Prostate gland (tissue), 2 donors: Measurements from ENCODE around the gene FAM32A. TPM values are rescaled to one million over a fixed set of nuclear protein-coding genes. Genes with fewer than 3 reads are reported as not detected.

Experiments used
- DNase-seq: peaks from one replicate; pipeline ENCODE4 v3.0.0-alpha.2; 2019; ENCODE audit warnings: low spot score
- H3K27ac ChIP-seq, 2 donors: fragments of 200-600 bp; sonication (generic); 2 replicates each; pipeline ENCODE4 v1.5.1; 2017 to 2019
- H3K27me3 ChIP-seq: fragments of 200-600 bp; sonication (generic); replicated peaks from 2 replicates; pipeline ENCODE4 v1.5.1; 2019; ENCODE audit not compliant: insufficient read depth
- H3K36me3 ChIP-seq, 2 donors: fragments of 200-600 bp; sonication (generic); 1 replicate in 1 of 2; 2 replicates in 1 of 2; pipeline versions ENCODE4 v1.5.1 to v1.8.1; 2017 to 2019
- H3K4me1 ChIP-seq: fragments of 200-600 bp; sonication (generic); replicated peaks from 2 replicates; pipeline ENCODE4 v1.5.1; 2019
- H3K4me3 ChIP-seq, 2 donors: fragments of 200-600 bp; sonication (generic); 2 replicates each; pipeline ENCODE4 v1.5.1; 2017 to 2019
- H3K9me3 ChIP-seq: fragments of 200-600 bp; sonication (generic); 2 replicates; pipeline ENCODE4 v1.5.1; 2017
- POLR2A ChIP-seq: fragments of 450-650 bp; IDR thresholded peaks from one replicate; pipeline ENCODE4 v1.6.1; 2016; ENCODE audit warnings: antibody characterized with exemption, mild to moderate bottlenecking
- POLR2AphosphoS5 ChIP-seq: sonication (generic); formaldehyde crosslinking; IDR thresholded peaks from one replicate; pipeline ENCODE4 v1.6.1; 2017; ENCODE audit warnings: antibody characterized with exemption
- WGBS: methylation state at CpG from one replicate; pipeline ENCODE4 v1.1.5; 2018; 5-methylcytosine and 5-hydroxymethylcytosine counted together
- intact Hi-C: fragments of 100-400 bp; cut with DNase I; formaldehyde crosslinking; loops from one replicate; pipeline ENCODE4 v1.14.2; 2022
- total RNA-seq, 2 donors: library from RNA; depleted of rRNA; stranded (reverse); fragments of >200 nt; gene quantifications; one replicate each; pipeline ENCODE4 v1.1.0, GENCODE V29; 2016
- TF ChIP-seq, protein P1 (sequence below), 4 experiments: fragments of 200-600 bp in 2 of 4; fragments of 450-650 bp in 2 of 4; sonication (generic) in 2 of 4; IDR thresholded peaks; 1 replicate in 3 of 4; 2 replicates in 1 of 4; pipeline ENCODE4 v1.5.1; 2016 to 2019; ENCODE audit warnings: antibody characterized with exemption in 4 of 4, mild to moderate bottlenecking in 2 of 4, moderate library complexity in 2 of 4

Gene FAM32A
- total RNA-seq, 2 donors from 2014 or later: 98.1 to 103 TPM

DNA sequence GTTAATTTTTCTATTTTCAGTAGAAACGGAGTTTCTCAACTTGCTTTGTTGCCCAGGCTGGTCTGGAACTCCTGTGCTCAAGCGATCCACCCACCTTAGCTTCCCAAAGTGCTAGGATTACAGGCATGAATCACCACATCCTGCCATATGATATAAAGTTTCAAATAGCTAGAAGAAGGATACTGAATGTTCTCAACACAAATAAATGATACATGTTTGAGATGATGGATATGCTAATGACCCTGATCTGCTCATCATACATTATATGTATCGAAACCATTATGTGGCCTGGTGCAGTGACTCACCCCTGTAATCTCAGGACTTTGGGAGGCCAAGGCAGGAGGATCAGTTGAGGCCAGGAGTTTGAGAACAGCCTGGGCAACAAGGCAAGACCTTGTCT is 23.4 kb upstream of the FAM32A start:
- intact Hi-C loops: no loop called here
- DNase-seq: no peak
- no peak for TF ChIP-seq POLR2AphosphoS5
- no peak for TF ChIP-seq POLR2A
- TF ChIP-seq, protein P1, sequence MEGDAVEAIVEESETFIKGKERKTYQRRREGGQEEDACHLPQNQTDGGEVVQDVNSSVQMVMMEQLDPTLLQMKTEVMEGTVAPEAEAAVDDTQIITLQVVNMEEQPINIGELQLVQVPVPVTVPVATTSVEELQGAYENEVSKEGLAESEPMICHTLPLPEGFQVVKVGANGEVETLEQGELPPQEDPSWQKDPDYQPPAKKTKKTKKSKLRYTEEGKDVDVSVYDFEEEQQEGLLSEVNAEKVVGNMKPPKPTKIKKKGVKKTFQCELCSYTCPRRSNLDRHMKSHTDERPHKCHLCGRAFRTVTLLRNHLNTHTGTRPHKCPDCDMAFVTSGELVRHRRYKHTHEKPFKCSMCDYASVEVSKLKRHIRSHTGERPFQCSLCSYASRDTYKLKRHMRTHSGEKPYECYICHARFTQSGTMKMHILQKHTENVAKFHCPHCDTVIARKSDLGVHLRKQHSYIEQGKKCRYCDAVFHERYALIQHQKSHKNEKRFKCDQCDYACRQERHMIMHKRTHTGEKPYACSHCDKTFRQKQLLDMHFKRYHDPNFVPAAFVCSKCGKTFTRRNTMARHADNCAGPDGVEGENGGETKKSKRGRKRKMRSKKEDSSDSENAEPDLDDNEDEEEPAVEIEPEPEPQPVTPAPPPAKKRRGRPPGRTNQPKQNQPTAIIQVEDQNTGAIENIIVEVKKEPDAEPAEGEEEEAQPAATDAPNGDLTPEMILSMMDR (IDR thresholded peaks at IDR 0.05): no peak
- Histone ChIP-seq H3K36me3 (no peaks in the 10 kb centered on the region), H3K27ac (no peak overlapping the region), H3K9me3 (no peaks in the 10 kb centered on the region), H3K27me3 (no peaks in the 10 kb centered on the region), H3K4me1 (no peaks in the 10 kb centered on the region), H3K4me3 (no peak overlapping the region)
- 68% methylated on average over 3 of the region's 3 CpGs for WGBS

DNA sequence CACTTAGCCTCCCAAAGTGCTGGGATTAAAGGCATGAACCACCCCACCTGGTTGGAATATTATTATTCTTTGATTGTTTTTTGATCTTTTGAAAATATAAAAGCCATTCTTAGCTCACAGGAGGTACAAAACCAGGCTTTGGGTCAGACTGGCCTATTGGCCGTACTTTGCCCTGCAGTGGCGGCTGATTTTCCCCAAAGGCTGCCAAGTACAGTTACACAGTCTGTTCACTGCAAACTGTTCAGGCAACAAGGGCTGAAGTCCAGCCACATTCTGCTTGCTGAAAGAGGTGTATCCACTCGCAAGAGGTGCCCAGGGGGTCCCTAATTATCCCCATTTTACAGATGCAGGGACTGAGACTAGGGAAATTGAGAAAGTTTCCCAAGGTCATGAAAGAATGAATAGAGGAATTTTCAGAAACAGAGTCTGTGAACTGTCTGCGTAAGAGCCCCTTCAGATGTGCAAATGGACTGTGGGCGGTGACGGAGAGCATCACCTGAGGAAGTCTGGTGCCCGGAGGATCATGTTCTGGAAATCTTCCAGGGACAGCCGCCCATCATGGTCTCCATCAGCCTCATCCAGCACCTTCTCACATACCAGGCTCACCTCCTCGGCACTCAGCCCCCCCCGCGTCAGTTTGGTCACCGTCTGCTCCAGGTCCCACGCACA is 20.9 kb upstream of the FAM32A start:
- Histone ChIP-seq H3K9me3 (no peaks in the 10 kb centered on the region), H3K4me3 (no peak overlapping the region), H3K27ac (no peak overlapping the region), H3K27me3 (no peaks in the 10 kb centered on the region), H3K4me1 (no peaks in the 10 kb centered on the region), H3K36me3 (no peaks in the 10 kb centered on the region)
- intact Hi-C loops: no loop called here
- 81% methylated on average over 13 of the region's 13 CpGs for WGBS
- TF ChIP-seq POLR2A (no peak), POLR2AphosphoS5 (no peak)
- TF ChIP-seq, protein P1 (IDR thresholded peaks at IDR 0.05): no peak
- no peak for DNase-seq

DNA sequence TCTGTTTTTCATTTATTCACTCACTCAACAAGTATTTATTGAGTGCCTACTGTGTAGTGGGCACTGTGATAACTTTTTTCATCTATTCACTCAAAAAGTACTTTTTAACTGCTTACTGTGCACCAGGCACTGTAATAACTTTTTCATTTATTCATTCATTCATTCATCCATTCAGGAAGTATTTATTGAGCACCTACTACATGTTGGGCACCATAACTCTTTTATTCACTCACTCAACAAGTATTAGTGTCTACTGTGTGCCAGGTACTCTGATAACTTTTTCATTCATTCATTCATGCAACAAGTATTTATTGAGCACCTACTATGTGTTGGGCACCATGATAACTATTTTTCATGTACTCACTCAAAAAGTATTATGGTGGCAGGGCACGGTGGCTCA is 18.8 kb upstream of the FAM32A start:
- intact Hi-C loops: no loop called here
- no peak for DNase-seq
- no peaks in the 10 kb centered on the region for H3K9me3 ChIP-seq
- WGBS: 100% methylated on average over 1 of the region's 1 CpG
- no peak overlapping the region for H3K4me3 ChIP-seq
- no peak overlapping the region for H3K27ac ChIP-seq
- no peaks in the 10 kb centered on the region for H3K4me1 ChIP-seq
- no peak for TF ChIP-seq POLR2AphosphoS5
- no peak for TF ChIP-seq POLR2A
- TF ChIP-seq, protein P1 (IDR thresholded peaks at IDR 0.05): no peak
- no peaks in the 10 kb centered on the region for H3K36me3 ChIP-seq
- H3K27me3 ChIP-seq: no peaks in the 10 kb centered on the region

DNA sequence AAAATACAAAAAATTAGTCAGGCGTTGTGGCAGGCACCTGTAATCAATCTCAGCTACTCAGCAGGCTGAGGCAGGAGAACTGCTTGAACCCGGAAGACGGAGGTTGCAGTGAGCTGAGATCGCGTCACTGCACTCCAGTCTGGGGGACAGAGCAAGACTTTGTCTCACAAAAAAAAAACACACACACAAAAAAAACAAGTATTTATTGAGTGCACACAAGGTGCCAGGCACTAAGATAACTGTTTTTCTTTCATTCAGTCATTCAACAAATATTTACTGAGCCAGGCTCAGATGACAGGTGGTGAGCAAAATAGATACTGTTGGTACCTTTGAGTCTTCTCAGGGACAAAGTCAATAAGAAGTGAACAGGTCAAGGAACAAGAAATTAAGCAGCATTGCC is 18.2 kb upstream of the FAM32A start:
- Histone ChIP-seq H3K4me3 (no peak overlapping the region), H3K4me1 (no peaks in the 10 kb centered on the region), H3K9me3 (no peaks in the 10 kb centered on the region), H3K36me3 (no peaks in the 10 kb centered on the region), H3K27me3 (no peaks in the 10 kb centered on the region), H3K27ac (no peak overlapping the region)
- TF ChIP-seq POLR2A: no peak
- no peak for TF ChIP-seq POLR2AphosphoS5
- TF ChIP-seq, protein P1 (IDR thresholded peaks at IDR 0.05): no peak
- 75% methylated on average over 5 of the region's 5 CpGs for WGBS
- DNase-seq: no peak
- intact Hi-C loops: no loop called here

DNA sequence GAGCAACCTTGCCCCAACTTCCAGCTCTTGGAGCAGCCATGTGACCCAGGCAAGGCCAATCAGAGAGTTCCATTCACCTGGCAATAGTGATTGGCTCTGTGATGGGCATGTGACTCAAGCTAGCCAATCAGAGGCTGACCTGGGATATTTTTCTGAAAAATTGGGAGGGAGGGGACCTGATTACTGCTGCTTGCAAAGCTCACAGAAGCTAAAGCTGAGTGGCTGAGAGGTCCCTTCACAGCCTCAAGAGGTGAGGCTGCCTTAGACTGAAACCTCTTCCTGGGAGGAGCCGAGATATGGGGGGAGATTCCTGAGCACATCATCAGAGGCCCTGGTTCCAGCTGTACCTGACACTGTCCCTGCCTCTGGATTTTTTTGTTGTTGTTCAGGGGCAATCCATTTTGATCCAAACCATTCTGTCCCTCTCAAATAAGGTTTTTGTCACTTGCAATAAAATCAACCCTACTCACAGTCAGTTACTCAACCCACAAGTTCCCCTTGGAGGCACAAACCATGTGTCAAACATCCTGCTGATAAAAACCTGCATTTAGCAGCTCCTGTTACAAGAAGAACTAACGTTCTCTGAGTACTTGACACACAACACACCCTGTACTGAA is 16.6 kb upstream of the FAM32A start:
- Histone ChIP-seq H3K9me3 (no peaks in the 10 kb centered on the region), H3K27ac (no peak overlapping the region), H3K27me3 (no peaks in the 10 kb centered on the region), H3K4me3 (no peak overlapping the region), H3K4me1 (no peaks in the 10 kb centered on the region), H3K36me3 (no peaks in the 10 kb centered on the region)
- TF ChIP-seq, protein P1 (IDR thresholded peaks at IDR 0.05): no peak
- TF ChIP-seq POLR2AphosphoS5 (no peak), POLR2A (no peak)
- DNase-seq: no peak
- intact Hi-C loops: no loop called here
- WGBS: 50% methylated on average over 2 of the region's 2 CpGs
